IMR-90 (cell line): Measurements from ENCODE around the gene TAGLN. TPM values are rescaled to one million over a fixed set of nuclear protein-coding genes. Genes with fewer than 3 reads are reported as not detected.

Experiments
- ATAC-seq: fragments of 200-7000 bp; cut with Tn5 transposase; 2 replicates; pipeline ENCODE4 v1.9.1; 2020; ENCODE audit warnings: low read depth, mild to moderate bottlenecking, moderate library complexity
- BruUV-seq: library from RNA; stranded (reverse); fragments of 400-500 nt; replicated peaks from 2 replicates; lab custom pipeline; 2021; lab: Mats Ljungman, UMichigan
- CTCF ChIA-PET: fragments of 300-600 bp; formaldehyde crosslinking; extraction: SDS; loops from one replicate; lab custom pipeline; 2021; ENCODE audit warnings: antibody characterized with exemption; lab: Yijun Ruan, JAX
- POLR2A ChIA-PET: fragments of 300-600 bp; sonication (Branson Sonifier 250); formaldehyde crosslinking; loops from one replicate; lab custom pipeline; 2022; ENCODE audit warnings: antibody characterized with exemption; ENCODE audit not compliant: unreplicated experiment; lab: Charles Lee
- DNase-seq: peaks from one replicate; pipeline ENCODE4 v3.0.0; 2013
- H2AFZ ChIP-seq: replicated peaks from 2 replicates; pipeline ENCODE3; 2013; ENCODE audit warnings: low read length, mild to moderate bottlenecking; ENCODE audit not compliant: poor library complexity
- H2AK5ac ChIP-seq: 2 replicates; pipeline ENCODE4 v1.6.1; 2013; ENCODE audit warnings: low read depth, low read length, inconsistent platforms
- H2AK9ac ChIP-seq: replicated peaks from 2 replicates; pipeline ENCODE3; 2013; ENCODE audit warnings: mild to moderate bottlenecking, low read depth, low read length, moderate library complexity; ENCODE audit not compliant: poor library complexity
- H2BK120ac ChIP-seq: 2 replicates; pipeline ENCODE4 v1.6.1; 2013; ENCODE audit warnings: low read depth, low read length, inconsistent platforms
- H2BK15ac ChIP-seq: 3 replicates; pipeline ENCODE4 v1.6.1; 2013; ENCODE audit warnings: low read depth, low read length, inconsistent platforms
- H2BK20ac ChIP-seq: 2 replicates; pipeline ENCODE4 v1.6.1; 2013; ENCODE audit warnings: low read depth, mild to moderate bottlenecking, inconsistent platforms, low read length, moderate library complexity
- H2BK5ac ChIP-seq: 2 replicates; pipeline ENCODE4 v1.6.1; 2013; ENCODE audit warnings: mild to moderate bottlenecking, low read depth, low read length, inconsistent platforms; ENCODE audit not compliant: poor library complexity, severe bottlenecking
- H3K14ac ChIP-seq: replicated peaks from 2 replicates; pipeline ENCODE4 v1.6.1; 2013; ENCODE audit warnings: low read depth, low read length, inconsistent platforms
- H3K18ac ChIP-seq: 2 replicates; pipeline ENCODE4 v1.6.1; 2013; ENCODE audit warnings: low read depth, low read length, control low read depth
- H3K23ac ChIP-seq: 2 replicates; pipeline ENCODE4 v1.6.1; 2013; ENCODE audit warnings: low read depth, low read length, inconsistent platforms
- H3K27ac ChIP-seq: 2 replicates; pipeline ENCODE4 v1.5.1; 2013; ENCODE audit warnings: mild to moderate bottlenecking, control low read depth, low read length; ENCODE audit not compliant: insufficient read depth
- H3K27me3 ChIP-seq: 2 replicates; pipeline ENCODE4 v1.6.1; 2013; ENCODE audit warnings: low read length; ENCODE audit not compliant: control insufficient read depth, insufficient read depth
- H3K36me3 ChIP-seq: 2 replicates; pipeline ENCODE4 v1.6.1; 2013; ENCODE audit warnings: low read length, mixed read lengths; ENCODE audit not compliant: control insufficient read depth, insufficient read depth
- H3K4ac ChIP-seq: 2 replicates; pipeline ENCODE4 v1.6.1; 2013; ENCODE audit warnings: low read depth, low read length, inconsistent platforms
- H3K4me1 ChIP-seq: 2 replicates; pipeline ENCODE4 v1.6.1; 2013; ENCODE audit warnings: low read length, mixed read lengths; ENCODE audit not compliant: control insufficient read depth, insufficient read depth
- H3K4me2 ChIP-seq: 2 replicates; pipeline ENCODE4 v1.6.1; 2013; ENCODE audit warnings: low read depth, mild to moderate bottlenecking, control low read depth, low read length, moderate library complexity
- H3K4me3 ChIP-seq: 2 replicates; pipeline ENCODE4 v1.5.1; 2013; ENCODE audit warnings: low read depth, mild to moderate bottlenecking, control low read depth, low read length, moderate library complexity; ENCODE audit not compliant: insufficient read depth
- H3K56ac ChIP-seq: 2 replicates; pipeline ENCODE4 v1.6.1; 2013; ENCODE audit warnings: low read length, inconsistent platforms; ENCODE audit not compliant: insufficient read depth; ENCODE audit errors: extremely low read depth
- H3K79me1 ChIP-seq, 2 experiments: 2 replicates each; pipeline ENCODE4 v1.6.1; 2013; ENCODE audit warnings: low read length in 2 of 2, inconsistent platforms in 1 of 2, low read depth in 1 of 2
- H3K9ac ChIP-seq: 2 replicates; pipeline ENCODE4 v1.6.1; 2013; ENCODE audit warnings: low read depth, low read length, control low read depth
- H3K9me1 ChIP-seq: 2 replicates; pipeline ENCODE4 v1.6.1; 2013; ENCODE audit warnings: low read length, inconsistent platforms; ENCODE audit not compliant: insufficient read depth
- H3K9me3 ChIP-seq: 2 replicates; pipeline ENCODE4 v1.6.1; 2013; ENCODE audit warnings: low read length; ENCODE audit not compliant: control insufficient read depth, insufficient read depth
- H4K20me1 ChIP-seq: 2 replicates; pipeline ENCODE4 v1.6.1; 2013; ENCODE audit warnings: low read length, inconsistent platforms; ENCODE audit not compliant: insufficient read depth
- H4K5ac ChIP-seq: 2 replicates; pipeline ENCODE4 v1.6.1; 2013; ENCODE audit warnings: mild to moderate bottlenecking, low read depth, low read length, control low read depth
- H4K8ac ChIP-seq, 2 experiments: 2 replicates each; pipeline ENCODE4 v1.6.1; 2013; ENCODE audit warnings: low read depth in 2 of 2, low read length in 2 of 2, control low read depth in 1 of 2, inconsistent platforms in 1 of 2
- H4K91ac ChIP-seq: 2 replicates; pipeline ENCODE4 v1.6.1; 2013; ENCODE audit warnings: low read depth, low read length, inconsistent platforms; ENCODE audit not compliant: insufficient read depth
- BHLHE40 ChIP-seq: fragments of 150-350 bp; IDR thresholded peaks from 2 replicates; pipeline ENCODE4 v1.6.1; 2016; ENCODE audit warnings: mild to moderate bottlenecking, low read depth, low read length
- CHD1 ChIP-seq: IDR thresholded peaks from 2 replicates; pipeline ENCODE4 v1.6.1; 2012; ENCODE audit warnings: low read depth, low read length, improper control_type of control experiment
- CTCF ChIP-seq: conservative IDR thresholded peaks from 2 replicates; pipeline ENCODE4 v1.5.1; 2012; ENCODE audit warnings: mild to moderate bottlenecking, low read depth, low read length, improper control_type of control experiment
- ELK1 ChIP-seq: fragments of 150-350 bp; IDR thresholded peaks from 2 replicates; pipeline ENCODE4 v1.6.1; 2016; ENCODE audit warnings: low read depth, mild to moderate bottlenecking, low read length, moderate library complexity, borderline replicate concordance
- FOS ChIP-seq: fragments of 150-350 bp; IDR thresholded peaks from 2 replicates; pipeline ENCODE4 v1.6.1; 2016; ENCODE audit warnings: low read depth, low read length
- MAFK ChIP-seq: IDR thresholded peaks from 2 replicates; pipeline ENCODE4 v1.6.1; 2012; ENCODE audit warnings: low read depth, low read length, improper control_type of control experiment
- NFE2L2 ChIP-seq: fragments of 150-350 bp; IDR thresholded peaks from 2 replicates; pipeline ENCODE4 v1.6.1; 2016; ENCODE audit warnings: low read depth, mild to moderate bottlenecking, low read length
- POLR2A ChIP-seq: IDR thresholded peaks from 2 replicates; pipeline ENCODE4 v1.6.1; 2012; ENCODE audit warnings: mild to moderate bottlenecking, low read depth, low read length
- RAD21 ChIP-seq: IDR thresholded peaks from 2 replicates; pipeline ENCODE4 v1.6.1; 2012; ENCODE audit warnings: low read length, improper control_type of control experiment
- RCOR1 ChIP-seq: IDR thresholded peaks from 2 replicates; pipeline ENCODE4 v1.6.1; 2012; ENCODE audit warnings: mild to moderate bottlenecking, low read length, improper control_type of control experiment; ENCODE audit not compliant: insufficient replicate concordance
- RFX5 ChIP-seq: IDR thresholded peaks from 2 replicates; pipeline ENCODE4 v1.8.0; 2012; ENCODE audit warnings: low read depth, mild to moderate bottlenecking, low read length, moderate library complexity
- SMC3 ChIP-seq: fragments of 150-350 bp; IDR thresholded peaks from 2 replicates; pipeline ENCODE4 v1.6.1; 2016; ENCODE audit warnings: low read depth, mild to moderate bottlenecking, antibody characterized with exemption, low read length, moderate library complexity
- USF2 ChIP-seq: fragments of 150-350 bp; IDR thresholded peaks from 2 replicates; pipeline ENCODE4 v1.6.1; 2017; ENCODE audit warnings: mild to moderate bottlenecking, antibody characterized with exemption, low read length, low read depth
- WGBS, 2 experiments: methylation state at CpG; one replicate each; pipeline versions ENCODE4 v1.1.5 to v1.1.7; 2013; ENCODE audit warnings: missing lambda C conversion rate in 2 of 2; ENCODE audit not compliant: insufficient read length in 1 of 2; ENCODE audit errors: extremely low coverage in 2 of 2; 5-methylcytosine and 5-hydroxymethylcytosine counted together
- dilution Hi-C: fragments of 300-500 bp; cut with HindIII; formaldehyde crosslinking; loops from one replicate; pipeline ENCODE4 v1.14.3; 2018; ENCODE audit warnings: low sequenced_read_pairs; ENCODE audit not compliant: unreplicated experiment
- in situ Hi-C: fragments of 300-500 bp; cut with MboI; formaldehyde crosslinking; loops from 3 replicates; pipeline ENCODE4 v1.14.3; 2019; ENCODE audit warnings: low sequenced_read_pairs, inconsistent platforms, mixed read lengths
- intact Hi-C: fragments of 100-400 bp; cut with micrococcal nuclease; formaldehyde crosslinking; loops from 2 replicates; pipeline ENCODE4 v1.10.0; 2022
- polyA plus RNA-seq, 3 experiments: library from polyadenylated mRNA; depleted of rRNA; stranded (reverse); fragments of >200 nt; gene quantifications; 2 replicates each; pipeline ENCODE4 v1.2.3, GENCODE V29; 2012; ENCODE audit warnings: low replicate concordance in 1 of 3
- total RNA-seq: library from RNA; depleted of rRNA; stranded (reverse); fragments of >200 nt; gene quantifications from 2 replicates; pipeline ENCODE4 v1.2.3, GENCODE V29; 2012

TAGLN gene
- total and polyA plus RNA-seq, 2 of the 4 experiments (the other 2 are of a cell fraction): 2,558 to 3,760 TPM

GRCh38 chr11:117226388-117227385, 27.5 kb downstream of the TAGLN start:
- ATAC-seq (peak; percentile 79), DNase-seq (peak; percentile 78)
- H3K18ac ChIP-seq: no peak overlapping the region
- no peak overlapping the region for H2AK5ac ChIP-seq
- no peak overlapping the region for H3K4me3 ChIP-seq
- H3K23ac ChIP-seq: no peak overlapping the region
- no peak overlapping the region for H4K8ac ChIP-seq
- no peak overlapping the region for H2BK15ac ChIP-seq
- no peak overlapping the region for H3K9ac ChIP-seq
- H3K4ac ChIP-seq: no peak overlapping the region
- H3K4me2 ChIP-seq: no peak overlapping the region
- H3K79me1 ChIP-seq: peaks cover 11 to 49% of the 10 kb centered on the region in 2 experiments
- no peak overlapping the region for H2BK20ac ChIP-seq
- in situ Hi-C loops: loop anchor here (10.0 kb wide), 1 partner anchor 352 kb away; no protein-coding TSS in a partner anchor
- WGBS, 2 experiments: 100% methylated on average over 6 of the region's 19 CpGs; no CpG with 5 or more reads in 1 of the 2 experiments
- POLR2A ChIA-PET: interaction anchor here (0.6 to 1.4 kb wide), 2 partner anchors 8 to 102 kb away, joined by 3 to 6 read pairs; no protein-coding TSS in a partner anchor
- no peak overlapping the region for H3K14ac ChIP-seq
- H4K20me1 ChIP-seq: no peaks in the 10 kb centered on the region; the same call in 1 of the 2 replicates
- intact Hi-C loops: loop anchor here (1.0 to 10.0 kb wide), 5 partner anchors 28 to 433 kb away; partner anchors contain the start of gene TAGLN
- dilution Hi-C loops: no loop called here
- no peaks in the 10 kb centered on the region for H3K27me3 ChIP-seq
- no peak overlapping the region for H2AFZ ChIP-seq
- H4K5ac ChIP-seq: no peak overlapping the region
- no peak overlapping the region for H2BK120ac ChIP-seq
- no TSS peak for BruUV-seq
- H3K27ac ChIP-seq: no peak overlapping the region
- peaks cover 50% of the 10 kb centered on the region for H3K36me3 ChIP-seq
- H3K9me1 ChIP-seq: peaks cover 1% of the 10 kb centered on the region
- CTCF ChIA-PET: interaction anchor here (0.6 to 2.0 kb wide), 6 partner anchors 9 to 313 kb away, joined by 3 to 8 read pairs (median 5); no protein-coding TSS in a partner anchor
- H3K4me1 ChIP-seq: peaks cover 9% of the 10 kb centered on the region
- H3K56ac ChIP-seq: no peak overlapping the region
- H4K91ac ChIP-seq: no peak overlapping the region
- H2AK9ac ChIP-seq: peak overlapping the region; percentile 73
- H2BK5ac ChIP-seq: no peak overlapping the region
- no peaks in the 10 kb centered on the region for H3K9me3 ChIP-seq
- no peak for TF ChIP-seq FOS
- no peak for TF ChIP-seq RCOR1
- TF ChIP-seq MAFK: no peak
- TF ChIP-seq RAD21: peak; percentile 87
- peak; percentile 84 for TF ChIP-seq CTCF
- TF ChIP-seq RFX5: no peak
- no peak for TF ChIP-seq BHLHE40
- no peak for TF ChIP-seq CHD1
- no peak for TF ChIP-seq ELK1
- TF ChIP-seq NFE2L2: no peak
- TF ChIP-seq USF2: no peak
- TF ChIP-seq SMC3: peak; percentile 61
- TF ChIP-seq POLR2A: no peak
